Thoracic aorta (tissue), 2 donors: Measurements from ENCODE around the gene ZFP90. TPM values are rescaled to one million over a fixed set of nuclear protein-coding genes. Genes with fewer than 3 reads are reported as not detected.

Experiments
- ATAC-seq: fragments of 150-250 bp; one replicate; pipeline ENCODE4 v1.8.0; 2017; ENCODE audit warnings: low read depth; ENCODE audit not compliant: insufficient number of reproducible peaks, low FRiP score
- DNase-seq: peaks from one replicate; pipeline ENCODE4 v3.0.0-alpha.2; 2020; ENCODE audit warnings: low spot score
- H3K27ac ChIP-seq, 2 donors: fragments of 200-600 bp; sonication (generic); 1 replicate in 1 of 2; 2 replicates in 1 of 2; pipeline ENCODE4 v1.5.1; 2016; ENCODE audit warnings: mild to moderate bottlenecking in 2 of 2, moderate library complexity in 2 of 2
- H3K27me3 ChIP-seq: fragments of 200-600 bp; sonication (generic); replicated peaks from 2 replicates; pipeline ENCODE4 v1.6.0; 2016; ENCODE audit warnings: mild to moderate bottlenecking; ENCODE audit not compliant: insufficient read depth
- H3K36me3 ChIP-seq: fragments of 200-600 bp; sonication (generic); one replicate; pipeline ENCODE4 v1.5.1; 2016
- H3K4me1 ChIP-seq, 2 donors: fragments of 200-600 bp; sonication (generic); 1 replicate in 1 of 2; 2 replicates in 1 of 2; pipeline versions ENCODE4 v1.5.1 to v1.6.0; 2016; ENCODE audit warnings: low read depth in 2 of 2, mild to moderate bottlenecking in 1 of 2; ENCODE audit not compliant: control insufficient read depth in 1 of 2
- H3K4me3 ChIP-seq: fragments of 200-600 bp; sonication (generic); 2 replicates; pipeline ENCODE4 v1.5.1; 2016; ENCODE audit warnings: mild to moderate bottlenecking
- H3K9me3 ChIP-seq: fragments of 200-600 bp; sonication (generic); 2 replicates; pipeline ENCODE4 v1.5.1; 2016
- CTCF ChIP-seq: fragments of 200-600 bp; sonication (generic); IDR thresholded peaks from one replicate; pipeline ENCODE4 v1.5.1; 2019; ENCODE audit warnings: antibody characterized with exemption
- total RNA-seq, 2 donors: library from RNA; depleted of rRNA; stranded (reverse); fragments of >200 nt; gene quantifications; one replicate each; pipeline versions ENCODE4 v1.1.0 to v1.2.3, GENCODE V29; 2016

The ZFP90 gene
- total RNA-seq, 2 donors from 2014 or later: 26.6 to 29.5 TPM

GRCh38 chr16:68509381-68509780 is 29.7 kb upstream of the ZFP90 start:
- Histone ChIP-seq H3K4me1 (no peaks in the 10 kb centered on the region), H3K36me3 (no peaks in the 10 kb centered on the region), H3K9me3 (no peaks in the 10 kb centered on the region), H3K27me3 (no peaks in the 10 kb centered on the region), H3K27ac (no peak overlapping the region), H3K4me3 (no peak overlapping the region)
- DNase-seq: no peak
- no peak for ATAC-seq
- no peak for TF ChIP-seq CTCF

GRCh38 chr16:68510775-68511174 is 28.3 kb upstream of the ZFP90 start:
- Histone ChIP-seq H3K4me3 (no peak overlapping the region), H3K9me3 (no peaks in the 10 kb centered on the region), H3K36me3 (no peaks in the 10 kb centered on the region), H3K4me1 (no peaks in the 10 kb centered on the region), H3K27me3 (no peaks in the 10 kb centered on the region), H3K27ac (no peak overlapping the region)
- ATAC-seq (no peak), DNase-seq (no peak)
- TF ChIP-seq CTCF: no peak

GRCh38 chr16:68512183-68512582 is 26.9 kb upstream of the ZFP90 start:
- TF ChIP-seq CTCF: no peak
- no peak overlapping the region for H3K27ac ChIP-seq
- no peak overlapping the region for H3K4me3 ChIP-seq
- no peaks in the 10 kb centered on the region for H3K9me3 ChIP-seq
- H3K4me1 ChIP-seq: no peaks in the 10 kb centered on the region
- DNase-seq: no peak
- no peak for ATAC-seq
- no peaks in the 10 kb centered on the region for H3K27me3 ChIP-seq
- no peaks in the 10 kb centered on the region for H3K36me3 ChIP-seq

GRCh38 chr16:68512742-68513141 is 26.3 kb upstream of the ZFP90 start:
- no peaks in the 10 kb centered on the region for H3K9me3 ChIP-seq
- no peaks in the 10 kb centered on the region for H3K4me1 ChIP-seq
- H3K36me3 ChIP-seq: no peaks in the 10 kb centered on the region
- no peak overlapping the region for H3K27ac ChIP-seq
- no peak overlapping the region for H3K4me3 ChIP-seq
- H3K27me3 ChIP-seq: no peaks in the 10 kb centered on the region
- no peak for DNase-seq
- TF ChIP-seq CTCF: no peak
- no peak for ATAC-seq

DNA sequence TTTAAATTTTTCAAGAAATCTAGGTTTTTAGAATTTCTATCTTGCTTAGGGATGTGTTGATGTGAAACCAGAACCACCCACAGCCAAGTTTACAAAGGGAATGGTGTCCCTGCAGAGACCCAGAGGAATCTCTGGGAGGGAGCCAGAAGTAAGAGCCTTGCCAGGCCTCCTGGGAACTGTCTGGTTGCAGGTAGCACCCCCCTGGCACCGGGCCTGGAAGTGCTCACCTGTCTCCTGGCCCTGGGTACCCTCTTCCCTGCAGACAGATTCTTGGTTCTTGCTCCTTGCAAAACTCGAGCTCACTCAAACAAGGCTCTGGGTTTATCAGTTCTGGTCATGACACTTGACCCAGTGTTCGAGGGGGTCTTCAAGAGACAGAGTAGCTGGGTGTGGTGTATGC is 24.6 kb upstream of the ZFP90 start:
- DNase-seq (no peak), ATAC-seq (no peak)
- no peak for TF ChIP-seq CTCF
- Histone ChIP-seq H3K4me3 (no peak overlapping the region), H3K27ac (no peak overlapping the region), H3K4me1 (no peaks in the 10 kb centered on the region), H3K9me3 (no peaks in the 10 kb centered on the region), H3K36me3 (no peaks in the 10 kb centered on the region), H3K27me3 (no peaks in the 10 kb centered on the region)
